Measurements from ENCODE around the gene POLK. TPM values are rescaled to one million over a fixed set of nuclear protein-coding genes. Genes with fewer than 3 reads are reported as not detected.

The POLK gene
- total and polyA plus RNA-seq, 2 of the 8 experiments (the other 6 are each of a cell fraction or from before 2014, with no cell fraction given), result 2.0 to 9.0 TPM

DNA sequence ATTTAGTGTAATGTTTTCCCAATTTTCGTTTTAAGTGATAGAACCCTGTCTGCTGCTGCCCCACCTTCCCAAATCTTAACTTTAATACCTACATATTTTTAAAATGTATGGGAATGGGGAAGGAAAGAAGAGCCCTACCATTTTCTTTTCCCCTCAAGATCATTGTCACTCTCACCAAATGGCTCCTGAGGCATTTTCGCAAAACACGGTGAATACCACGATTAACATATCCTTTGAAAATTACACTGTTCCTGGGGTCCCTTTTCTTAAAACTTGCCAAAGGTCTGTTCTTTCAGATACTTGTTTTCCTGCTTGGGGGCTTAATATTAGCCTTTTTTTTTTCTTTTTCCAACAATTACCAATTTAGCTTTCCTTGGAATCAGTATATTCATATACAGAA lies 36.3 kb upstream of the POLK start (continued):
- peak; percentile 42 for TF ChIP-seq CHD7 (IDR thresholded peaks at IDR 0.05; ENCODE audit: insufficient replicate concordance, low read length)
- no peak for TF ChIP-seq ATF3 (IDR thresholded peaks at IDR 0.05; ENCODE audit: insufficient read depth, low read depth, low read length)
- TF ChIP-seq YY1 (IDR thresholded peaks at IDR 0.05; ENCODE audit: low read depth, low read length), result peak; percentile 88; the same call in 1 of the 2 replicates
